Mucosa of stomach (tissue), 1 donor: ENCODE data around the gene TEAD4.

Experiments used
- H3K27me3 ChIP-seq: one replicate; pipeline ENCODE4 v1.7.0; 2013; ENCODE audit warnings: mild to moderate bottlenecking, low read length; ENCODE audit not compliant: control insufficient read depth, insufficient read depth
- H3K36me3 ChIP-seq: one replicate; pipeline ENCODE4 v1.7.0; 2013; ENCODE audit warnings: low read length; ENCODE audit not compliant: control insufficient read depth, insufficient read depth
- H3K4me1 ChIP-seq: one replicate; pipeline ENCODE4 v1.7.0; 2013; ENCODE audit warnings: mild to moderate bottlenecking, low read length; ENCODE audit not compliant: control insufficient read depth, insufficient read depth
- H3K4me3 ChIP-seq: one replicate; pipeline ENCODE4 v1.7.0; 2013; ENCODE audit warnings: low read length
- H3K9ac ChIP-seq: one replicate; pipeline ENCODE4 v1.7.0; 2013; ENCODE audit warnings: mild to moderate bottlenecking, low read length, moderate library complexity
- H3K9me3 ChIP-seq: one replicate; pipeline ENCODE4 v1.7.0; 2013; ENCODE audit warnings: mild to moderate bottlenecking, low read length, moderate library complexity; ENCODE audit not compliant: control insufficient read depth
- donor health status: Pancreatic carcinoma.

Gene TEAD4

DNA sequence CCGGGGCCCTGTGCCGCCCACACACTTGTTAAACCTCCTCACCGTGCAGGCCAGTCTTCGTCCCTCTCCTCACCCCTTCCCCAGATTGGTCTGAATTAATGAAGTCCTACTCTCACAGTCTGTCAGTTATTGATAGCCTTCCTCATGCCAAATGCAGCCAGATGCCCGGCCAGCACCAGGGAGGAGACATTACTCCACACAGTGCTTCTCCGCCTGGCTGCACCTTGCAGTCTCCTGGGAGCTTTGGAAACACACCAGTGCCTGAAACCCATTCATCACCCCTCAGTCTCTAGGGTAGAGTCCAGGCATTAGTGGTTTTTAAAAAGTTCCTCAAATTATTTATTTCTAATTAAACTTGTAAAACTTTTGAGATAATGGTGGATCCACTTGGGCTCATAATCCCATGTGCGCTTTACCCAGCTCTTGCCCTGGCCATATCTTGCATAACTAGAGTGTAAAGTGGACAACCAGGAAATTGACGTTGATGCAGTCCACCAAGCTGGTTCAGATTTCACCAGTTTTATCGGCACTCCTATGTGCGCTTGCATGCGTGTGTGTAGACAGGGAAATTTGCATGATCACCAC lies 79.8 kb downstream of the TEAD4 start:
- H3K4me3 ChIP-seq: no peak overlapping the region

DNA sequence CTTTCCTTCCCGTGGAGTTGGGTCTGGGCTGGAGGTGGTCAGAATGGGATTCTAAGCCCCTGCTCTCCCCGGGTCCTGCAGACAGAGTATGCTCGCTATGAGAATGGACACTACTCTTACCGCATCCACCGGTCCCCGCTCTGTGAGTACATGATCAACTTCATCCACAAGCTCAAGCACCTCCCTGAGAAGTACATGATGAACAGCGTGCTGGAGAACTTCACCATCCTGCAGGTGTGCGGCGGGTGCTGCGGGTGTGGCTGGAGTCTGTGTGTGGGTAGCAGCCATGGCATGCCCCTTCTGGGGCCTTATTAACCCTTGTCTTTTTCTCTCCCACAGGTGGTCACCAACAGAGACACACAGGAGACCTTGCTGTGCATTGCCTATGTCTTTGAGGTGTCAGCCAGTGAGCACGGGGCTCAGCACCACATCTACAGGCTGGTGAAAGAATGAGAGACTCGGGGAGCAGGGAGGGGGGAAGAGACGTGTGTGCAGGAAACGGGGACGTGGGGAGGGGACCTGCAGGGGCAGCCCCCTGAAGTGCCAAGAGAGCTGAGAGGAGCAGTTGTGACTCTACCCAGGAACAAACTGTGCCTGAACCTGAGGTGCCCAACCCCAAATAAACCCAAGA lies 80.9 kb downstream of the TEAD4 start:
- H3K9ac ChIP-seq: no peak overlapping the region
- no peaks in the 10 kb centered on the region for H3K36me3 ChIP-seq
- no peak overlapping the region for H3K4me3 ChIP-seq
- no peaks in the 10 kb centered on the region for H3K27me3 ChIP-seq
- no peaks in the 10 kb centered on the region for H3K4me1 ChIP-seq
- H3K9me3 ChIP-seq: no peaks in the 10 kb centered on the region

More for the DNA sequence above, 79.8 kb downstream of the TEAD4 start:
- no peaks in the 10 kb centered on the region for H3K4me1 ChIP-seq
- no peaks in the 10 kb centered on the region for H3K27me3 ChIP-seq
- no peaks in the 10 kb centered on the region for H3K36me3 ChIP-seq
- no peaks in the 10 kb centered on the region for H3K9me3 ChIP-seq
- H3K9ac ChIP-seq: no peak overlapping the region

DNA sequence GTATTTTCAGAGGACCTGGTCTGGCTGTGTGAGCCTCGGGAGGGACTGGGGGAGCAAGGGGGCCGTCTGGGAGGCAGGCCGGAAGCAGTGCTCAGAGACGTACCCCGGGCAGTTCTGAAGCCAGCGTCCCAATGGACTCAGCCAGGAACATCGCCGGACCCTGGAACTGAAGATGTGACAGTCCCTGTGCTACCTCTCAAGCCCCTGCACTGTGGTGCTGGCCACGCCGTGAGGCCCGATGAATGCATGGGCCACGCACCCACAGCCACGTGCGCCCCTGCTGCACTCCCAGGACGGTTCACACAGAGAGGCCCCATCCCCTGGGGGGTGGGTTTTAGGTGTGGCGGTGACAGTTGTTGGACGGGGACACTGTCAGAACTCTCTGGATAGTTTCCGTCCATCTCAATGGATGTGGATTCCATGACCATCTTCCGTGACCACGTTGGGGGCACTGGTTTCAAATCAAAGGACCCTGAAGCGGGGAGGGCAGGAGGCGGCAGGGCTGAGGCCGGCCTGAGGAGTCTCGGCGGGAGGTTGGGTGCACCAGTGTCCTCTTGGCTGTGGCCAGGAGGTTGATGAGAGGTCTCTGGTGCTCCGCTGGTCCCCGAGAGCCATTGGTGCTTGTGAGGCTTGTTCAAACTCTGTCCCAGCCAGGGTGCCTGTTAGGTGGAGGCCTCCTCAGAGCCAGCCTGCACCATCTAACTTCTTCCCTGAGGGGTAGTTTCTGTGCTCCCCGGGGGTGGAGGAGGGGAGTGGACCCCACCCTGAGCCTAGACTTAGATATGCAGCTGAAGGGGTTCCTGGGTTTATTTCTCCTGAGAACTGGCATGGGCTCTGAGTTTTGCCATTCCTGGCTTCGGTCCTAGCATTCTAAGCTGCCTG lies 81.7 kb downstream of the TEAD4 start:
- Histone ChIP-seq H3K27me3 (no peaks in the 10 kb centered on the region), H3K4me3 (no peak overlapping the region), H3K4me1 (no peaks in the 10 kb centered on the region), H3K9ac (no peak overlapping the region), H3K36me3 (no peaks in the 10 kb centered on the region), H3K9me3 (no peaks in the 10 kb centered on the region)

DNA sequence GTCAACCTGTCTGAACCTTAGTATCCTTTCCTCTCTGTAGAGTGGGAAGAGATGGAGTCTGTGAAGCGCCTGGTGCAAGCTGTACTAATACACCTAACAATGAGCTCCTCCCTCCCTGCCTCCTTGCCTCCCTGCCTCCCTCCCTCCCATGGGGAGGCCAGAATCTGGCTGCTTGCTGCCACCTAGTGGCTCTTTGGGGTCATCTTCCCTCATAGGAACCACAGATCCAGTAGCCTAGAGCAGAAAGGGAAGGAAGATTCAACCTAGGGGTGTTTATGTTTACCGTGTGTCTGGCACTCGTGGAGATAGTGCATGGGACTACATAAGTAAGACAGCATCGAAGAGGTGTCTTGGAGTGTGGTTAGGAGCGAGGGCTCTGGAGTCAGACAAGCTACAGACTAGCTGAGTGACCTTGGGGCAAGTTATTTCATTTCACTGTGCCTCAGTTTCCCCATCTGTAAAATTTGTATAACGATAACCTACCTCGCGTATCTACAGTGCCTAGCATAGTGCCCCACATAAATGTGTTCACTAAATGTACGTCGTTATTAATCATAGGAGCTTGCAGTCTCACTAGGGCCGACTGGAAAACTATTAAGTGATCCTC lies 82.5 kb downstream of the TEAD4 start:
- Histone ChIP-seq H3K9me3 (no peaks in the 10 kb centered on the region), H3K4me3 (no peak overlapping the region), H3K27me3 (no peaks in the 10 kb centered on the region), H3K36me3 (no peaks in the 10 kb centered on the region), H3K4me1 (no peaks in the 10 kb centered on the region), H3K9ac (no peak overlapping the region)

DNA sequence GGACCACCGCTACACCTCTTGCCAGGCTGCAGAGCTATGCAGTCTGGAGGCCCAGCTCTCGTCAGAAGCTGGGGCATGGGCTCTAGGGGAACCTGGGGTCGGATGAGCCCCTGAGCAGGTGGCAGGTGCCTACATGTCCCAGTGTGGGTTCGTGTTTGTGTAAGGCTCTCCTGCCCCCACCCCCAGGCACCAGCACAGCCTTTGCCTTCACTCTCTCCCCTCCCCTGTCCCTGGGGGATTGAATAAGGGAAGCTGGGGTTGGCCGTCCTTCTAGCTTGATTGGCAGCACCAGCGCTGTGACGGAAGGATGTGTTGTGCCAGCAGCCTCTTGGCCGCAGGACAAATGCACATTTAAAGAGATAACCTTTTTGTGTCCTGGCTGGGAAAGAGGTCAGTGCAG lies 83.2 kb downstream of the TEAD4 start:
- Histone ChIP-seq H3K36me3 (no peaks in the 10 kb centered on the region), H3K9ac (no peak overlapping the region), H3K4me1 (no peaks in the 10 kb centered on the region), H3K4me3 (no peak overlapping the region), H3K9me3 (no peaks in the 10 kb centered on the region), H3K27me3 (no peaks in the 10 kb centered on the region)

DNA sequence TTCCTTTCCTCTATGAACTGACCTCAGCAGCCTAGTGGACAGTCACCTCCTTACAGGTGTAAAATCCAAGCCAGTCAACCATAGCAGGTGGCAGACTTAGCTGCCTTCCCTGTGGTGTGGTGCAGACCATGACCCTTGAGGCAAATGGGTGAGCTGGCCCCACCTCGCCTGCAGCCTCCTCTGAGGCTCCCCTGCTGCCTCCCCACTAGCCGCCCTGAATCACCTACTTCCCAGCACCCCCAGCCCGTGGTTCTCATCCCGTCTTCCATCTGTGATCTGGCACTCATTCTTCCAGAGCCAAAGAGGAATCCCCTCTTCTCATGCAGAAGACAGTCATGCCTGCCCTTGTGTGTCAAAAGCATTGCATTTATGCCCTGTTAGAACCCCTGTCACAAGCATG lies 83.6 kb downstream of the TEAD4 start:
- no peaks in the 10 kb centered on the region for H3K27me3 ChIP-seq
- H3K4me3 ChIP-seq: no peak overlapping the region
- H3K4me1 ChIP-seq: no peaks in the 10 kb centered on the region
- no peaks in the 10 kb centered on the region for H3K36me3 ChIP-seq
- H3K9ac ChIP-seq: no peak overlapping the region
- no peaks in the 10 kb centered on the region for H3K9me3 ChIP-seq

DNA sequence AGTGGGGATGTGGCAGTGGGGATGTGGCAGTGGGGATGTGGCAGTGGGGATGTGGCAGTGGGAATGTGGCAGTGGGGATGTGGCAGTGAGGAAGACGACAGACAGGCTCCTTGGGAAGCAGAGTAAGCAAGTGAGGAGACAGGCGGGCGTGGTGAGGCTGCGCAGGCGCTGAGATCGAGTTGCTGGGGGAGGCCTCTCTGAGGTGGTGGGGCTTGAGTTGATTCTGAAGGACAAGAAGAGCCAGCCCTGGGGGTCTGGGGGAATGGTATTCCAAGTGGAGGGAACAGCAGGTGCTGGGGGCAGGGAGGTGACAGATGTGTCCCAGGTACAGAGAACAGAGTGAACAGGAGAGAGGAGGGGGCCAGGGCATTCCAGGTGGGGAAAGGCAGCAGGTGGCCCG lies 84.2 kb downstream of the TEAD4 start:
- Histone ChIP-seq H3K9ac (no peak overlapping the region), H3K9me3 (no peaks in the 10 kb centered on the region), H3K4me1 (no peaks in the 10 kb centered on the region), H3K27me3 (no peaks in the 10 kb centered on the region), H3K4me3 (no peak overlapping the region), H3K36me3 (no peaks in the 10 kb centered on the region)

DNA sequence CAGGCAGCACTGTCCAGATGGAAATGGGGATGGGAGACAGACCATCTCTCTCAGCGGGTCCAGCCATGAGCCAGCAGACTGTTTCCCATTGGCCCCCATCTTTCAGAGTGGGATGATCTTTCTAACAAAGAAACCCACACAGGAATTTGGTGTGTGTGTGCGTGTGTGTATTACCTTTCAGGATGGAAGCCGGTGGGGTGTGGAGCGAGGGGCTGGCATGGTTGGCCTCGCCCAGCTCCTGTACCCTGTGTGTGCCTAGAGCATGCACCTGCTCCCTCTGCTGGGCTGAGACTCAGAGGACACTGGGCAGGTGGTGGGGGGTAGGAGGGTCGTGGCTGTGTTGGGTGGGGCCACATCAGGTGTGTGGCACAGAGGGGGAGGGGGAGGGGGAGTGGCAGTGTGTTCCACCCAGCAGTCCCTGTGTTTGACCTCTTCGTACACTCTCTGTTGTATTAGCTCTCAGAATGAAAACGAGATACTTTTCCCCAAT lies 85.0 kb downstream of the TEAD4 start:
- Histone ChIP-seq H3K36me3 (no peaks in the 10 kb centered on the region), H3K4me3 (no peak overlapping the region), H3K9me3 (no peaks in the 10 kb centered on the region), H3K27me3 (no peaks in the 10 kb centered on the region), H3K9ac (no peak overlapping the region), H3K4me1 (no peaks in the 10 kb centered on the region)

DNA sequence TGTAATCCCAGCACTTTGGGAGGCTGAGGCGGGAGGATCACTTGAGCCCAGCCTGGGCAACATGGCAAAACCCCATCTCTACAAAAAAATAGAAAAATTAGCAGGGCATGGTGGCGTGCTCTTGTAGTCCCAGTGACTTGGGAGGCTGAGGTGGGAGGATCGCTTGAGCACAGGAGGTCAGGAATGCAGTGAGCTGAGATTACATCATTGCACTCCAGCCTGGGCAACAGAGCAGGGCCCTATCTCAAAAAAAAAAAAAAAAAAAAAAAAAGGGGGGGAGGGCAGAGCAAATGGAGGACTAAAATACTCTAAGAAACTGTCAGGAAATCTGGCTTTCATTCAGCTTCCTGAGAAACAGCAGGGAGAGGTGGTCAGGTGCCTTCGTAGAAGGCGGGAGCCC lies 86.3 kb downstream of the TEAD4 start:
- H3K27me3 ChIP-seq: no peaks in the 10 kb centered on the region
- no peaks in the 10 kb centered on the region for H3K36me3 ChIP-seq
- H3K9ac ChIP-seq: no peak overlapping the region
- no peaks in the 10 kb centered on the region for H3K4me1 ChIP-seq
- no peaks in the 10 kb centered on the region for H3K9me3 ChIP-seq
- no peak overlapping the region for H3K4me3 ChIP-seq

DNA sequence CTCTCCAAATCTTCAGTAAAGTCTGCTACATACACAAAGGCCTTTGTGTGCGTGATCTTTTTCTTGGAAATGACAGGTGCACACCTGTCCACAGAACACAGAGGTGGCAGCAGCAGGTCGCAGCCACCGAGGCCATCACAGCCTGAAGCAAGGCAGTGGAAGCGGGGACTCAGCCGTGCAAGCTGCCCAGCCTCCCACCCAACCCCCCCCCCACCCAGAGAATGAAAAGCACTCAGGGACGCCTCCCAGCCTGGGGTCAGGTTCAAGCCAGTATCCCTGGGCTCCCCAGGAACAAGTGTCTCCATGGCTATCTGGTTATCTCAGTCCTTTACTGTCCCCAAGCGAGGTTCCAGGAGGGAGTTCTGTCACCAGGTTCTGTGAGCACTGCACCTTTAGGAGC lies 86.8 kb downstream of the TEAD4 start:
- no peak overlapping the region for H3K9ac ChIP-seq
- H3K9me3 ChIP-seq: no peaks in the 10 kb centered on the region
- H3K27me3 ChIP-seq: no peaks in the 10 kb centered on the region
- H3K4me1 ChIP-seq: no peaks in the 10 kb centered on the region
- no peak overlapping the region for H3K4me3 ChIP-seq
- H3K36me3 ChIP-seq: no peaks in the 10 kb centered on the region

DNA sequence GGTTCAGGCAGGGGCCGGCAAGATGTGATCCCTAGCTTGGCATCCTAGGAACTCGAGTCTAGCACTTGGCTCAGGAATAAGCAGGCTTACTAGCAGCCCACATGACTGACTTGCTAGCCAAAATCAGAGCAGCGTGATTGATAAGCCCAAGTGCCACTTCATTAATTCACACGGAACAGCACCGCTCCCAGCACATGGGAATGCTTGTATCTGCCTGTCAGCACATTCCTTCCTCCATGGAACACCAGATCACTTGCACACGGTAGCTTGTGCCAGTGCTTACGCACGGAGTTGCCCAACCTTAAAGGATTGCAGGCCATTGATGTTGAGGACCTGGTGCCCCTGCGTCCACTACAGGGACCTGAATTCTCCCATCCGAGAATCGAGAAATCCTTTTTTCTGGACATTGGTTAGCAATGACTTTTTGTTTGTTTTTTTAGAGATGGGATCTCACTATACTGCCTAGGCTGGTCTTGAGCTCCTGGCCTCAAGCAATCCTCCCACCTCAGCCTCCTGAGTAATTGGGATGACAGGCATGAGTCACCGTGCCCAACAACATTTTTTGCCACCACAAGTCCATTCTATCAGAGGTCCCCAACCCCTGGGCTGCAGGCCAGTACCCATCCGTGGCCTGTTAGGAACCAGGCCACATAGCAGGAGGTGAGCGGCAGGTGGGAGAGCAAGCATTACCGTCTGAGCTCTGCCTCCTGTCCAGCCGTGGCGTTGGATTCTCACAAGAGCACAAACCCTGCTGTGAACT lies 87.4 kb downstream of the TEAD4 start:
- Histone ChIP-seq H3K4me3 (no peak overlapping the region), H3K36me3 (no peaks in the 10 kb centered on the region), H3K9ac (no peak overlapping the region), H3K9me3 (no peaks in the 10 kb centered on the region), H3K4me1 (no peaks in the 10 kb centered on the region), H3K27me3 (no peaks in the 10 kb centered on the region)
